Activated CD8-positive, alpha-beta T cell treated with anti-CD3 and anti-CD28 coated beads for 36 hours (primary cell): Measurements from ENCODE around the gene STEAP2. TPM values are rescaled to one million over a fixed set of nuclear protein-coding genes. Genes with fewer than 3 reads are reported as not detected.

Source experiments
- ATAC-seq: fragments of 200-7000 bp; cut with Tn5 transposase; one replicate; pipeline ENCODE4 v1.10.0; 2021; ENCODE audit warnings: mild to moderate bottlenecking, moderate library complexity
- CTCF ChIA-PET: fragments of 350-600 bp; sonication (Branson Sonifier 250); formaldehyde crosslinking; loops from one replicate; lab custom pipeline; 2021; ENCODE audit warnings: antibody characterized with exemption; lab: Charles Lee
- POLR2A ChIA-PET: fragments of 350-600 bp; sonication (Branson Sonifier 250); formaldehyde crosslinking; loops from one replicate; lab custom pipeline; 2021; ENCODE audit warnings: antibody characterized with exemption; lab: Charles Lee
- DNase-seq: peaks from one replicate; pipeline ENCODE4 v3.0.0-alpha.2; 2020
- H3K27ac Mint-ChIP-seq: one replicate; pipeline ENCODE4 v1.8.0; 2021; ENCODE audit warnings: mild to moderate bottlenecking, mixed read lengths
- H3K27me3 Mint-ChIP-seq: one replicate; pipeline ENCODE4 v1.8.0; 2021; ENCODE audit warnings: mixed read lengths
- H3K36me3 Mint-ChIP-seq: one replicate; pipeline ENCODE4 v1.8.0; 2021; ENCODE audit warnings: low read depth, mixed read lengths
- H3K4me1 Mint-ChIP-seq: one replicate; pipeline ENCODE4 v1.8.0; 2021; ENCODE audit warnings: low read depth, mixed read lengths
- H3K4me3 Mint-ChIP-seq: one replicate; pipeline ENCODE4 v1.8.0; 2021; ENCODE audit warnings: mild to moderate bottlenecking, moderate library complexity, mixed read lengths
- H3K9me3 Mint-ChIP-seq: one replicate; pipeline ENCODE4 v1.8.0; 2021; ENCODE audit warnings: mixed read lengths
- intact Hi-C: fragments of 100-400 bp; cut with micrococcal nuclease; formaldehyde crosslinking; loops from one replicate; pipeline ENCODE4 v1.10.0; 2022
- total RNA-seq, 2 experiments: library from RNA; stranded (reverse); gene quantifications; one replicate each; pipeline ENCODE4 v1.2.3, GENCODE V29; 2021
- TF ChIP-seq, protein P1 (sequence below): fragments of 200-600 bp; IDR thresholded peaks from one replicate; pipeline ENCODE4 v1.8.0; 2022; ENCODE audit warnings: antibody characterized with exemption, mild to moderate bottlenecking

The STEAP2 gene
- not detected for total RNA-seq

- TF ChIP-seq, protein P1, sequence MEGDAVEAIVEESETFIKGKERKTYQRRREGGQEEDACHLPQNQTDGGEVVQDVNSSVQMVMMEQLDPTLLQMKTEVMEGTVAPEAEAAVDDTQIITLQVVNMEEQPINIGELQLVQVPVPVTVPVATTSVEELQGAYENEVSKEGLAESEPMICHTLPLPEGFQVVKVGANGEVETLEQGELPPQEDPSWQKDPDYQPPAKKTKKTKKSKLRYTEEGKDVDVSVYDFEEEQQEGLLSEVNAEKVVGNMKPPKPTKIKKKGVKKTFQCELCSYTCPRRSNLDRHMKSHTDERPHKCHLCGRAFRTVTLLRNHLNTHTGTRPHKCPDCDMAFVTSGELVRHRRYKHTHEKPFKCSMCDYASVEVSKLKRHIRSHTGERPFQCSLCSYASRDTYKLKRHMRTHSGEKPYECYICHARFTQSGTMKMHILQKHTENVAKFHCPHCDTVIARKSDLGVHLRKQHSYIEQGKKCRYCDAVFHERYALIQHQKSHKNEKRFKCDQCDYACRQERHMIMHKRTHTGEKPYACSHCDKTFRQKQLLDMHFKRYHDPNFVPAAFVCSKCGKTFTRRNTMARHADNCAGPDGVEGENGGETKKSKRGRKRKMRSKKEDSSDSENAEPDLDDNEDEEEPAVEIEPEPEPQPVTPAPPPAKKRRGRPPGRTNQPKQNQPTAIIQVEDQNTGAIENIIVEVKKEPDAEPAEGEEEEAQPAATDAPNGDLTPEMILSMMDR, result peak; percentile 30
- no peaks in the 10 kb centered on the region for H3K36me3 Mint-ChIP-seq
- peak within 1 kb of the TSS; percentile 35 for H3K4me3 Mint-ChIP-seq
- H3K27ac Mint-ChIP-seq, result no peak within 1 kb of the TSS
- peak; percentile 76 for ATAC-seq
- intact Hi-C loops, result no loop called here
- CTCF ChIA-PET, result interaction anchor here (0.9 to 2.1 kb wide), 11 partner anchors 12 to 307 kb away, joined by 3 to 8 read pairs (median 5); partner anchors contain the start of gene STEAP1
- H3K9me3 Mint-ChIP-seq, result no peaks in the 10 kb centered on the region
- DNase-seq, result peak; percentile 39
- POLR2A ChIA-PET, result interaction anchor here (1.2 kb wide), 1 partner anchor 33 kb away, joined by 3 read pairs; no protein-coding TSS in a partner anchor
- H3K27me3 Mint-ChIP-seq, result peaks cover 31% of the 10 kb centered on the region
- H3K4me1 Mint-ChIP-seq, result peaks cover 4% of the 10 kb centered on the region
These were observed at the start of gene STEAP2 for GRCh38 chr7:90211391-90212148. STEAP2 (plus strand) TSS chr7:90211740; CDS start chr7:90225083, 13,343 bp downstream.

GRCh38 chr7:90163534-90163933 is 48.0 kb upstream of the STEAP2 start:
- intact Hi-C loops, result no loop called here
- H3K27me3 Mint-ChIP-seq, result peaks cover 23% of the 10 kb centered on the region
- H3K4me3 Mint-ChIP-seq, result no peak overlapping the region
- no peak for DNase-seq
- ATAC-seq, result no peak
- no peaks in the 10 kb centered on the region for H3K36me3 Mint-ChIP-seq
- no peaks in the 10 kb centered on the region for H3K9me3 Mint-ChIP-seq
- POLR2A ChIA-PET, result no interaction called here
- CTCF ChIA-PET, result no interaction called here
- TF ChIP-seq, protein P1, result no peak
- no peak overlapping the region for H3K27ac Mint-ChIP-seq
- H3K4me1 Mint-ChIP-seq, result no peaks in the 10 kb centered on the region

DNA sequence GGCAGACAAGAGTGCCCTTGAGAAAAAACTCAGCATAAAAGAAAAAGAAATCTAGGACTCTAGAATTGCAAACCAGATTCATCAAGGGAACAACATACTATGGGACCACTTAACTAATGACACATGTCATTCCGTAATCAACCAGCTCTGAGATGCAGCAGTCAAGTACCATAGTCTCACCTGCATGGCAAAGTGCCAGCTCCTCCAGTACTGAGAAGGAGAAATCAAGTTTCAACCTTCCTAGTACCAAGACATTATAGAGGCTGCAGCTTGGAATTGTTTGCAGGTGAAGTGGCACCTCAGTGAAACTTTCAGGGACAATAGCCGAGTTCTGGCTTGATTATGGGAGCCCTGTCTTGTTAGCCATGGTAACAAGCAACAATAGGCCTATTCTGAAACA is 45.8 kb upstream of the STEAP2 start:
- DNase-seq (no peak), ATAC-seq (no peak)
- intact Hi-C loops, result no loop called here
- H3K27ac Mint-ChIP-seq, result no peak overlapping the region
- no peaks in the 10 kb centered on the region for H3K36me3 Mint-ChIP-seq
- no peaks in the 10 kb centered on the region for H3K9me3 Mint-ChIP-seq
- no peaks in the 10 kb centered on the region for H3K4me1 Mint-ChIP-seq
- ChIA-PET CTCF (interaction anchor here (0.7 to 2.1 kb wide), 3 partner anchors 9 to 262 kb away, joined by 3 to 8 read pairs (median 6); partner anchors contain the start of gene STEAP1), POLR2A (no interaction called here)
- peaks cover 22% of the 10 kb centered on the region for H3K27me3 Mint-ChIP-seq
- no peak overlapping the region for H3K4me3 Mint-ChIP-seq
- TF ChIP-seq, protein P1, result no peak

- H3K36me3 Mint-ChIP-seq, result no peaks in the 10 kb centered on the region
- H3K27ac Mint-ChIP-seq, result no peak overlapping the region
- TF ChIP-seq, protein P1, result no peak
- intact Hi-C loops, result no loop called here
- ChIA-PET POLR2A (no interaction called here), CTCF (interaction anchor here (0.7 to 2.1 kb wide), 4 partner anchors 9 to 261 kb away, joined by 3 to 8 read pairs (median 5); partner anchors contain the start of gene STEAP1)
- no peaks in the 10 kb centered on the region for H3K4me1 Mint-ChIP-seq
- H3K27me3 Mint-ChIP-seq, result peaks cover 26% of the 10 kb centered on the region
- ATAC-seq (no peak), DNase-seq (no peak)
- H3K4me3 Mint-ChIP-seq, result no peak overlapping the region
- H3K9me3 Mint-ChIP-seq, result no peaks in the 10 kb centered on the region
These were observed 45.4 kb upstream of the STEAP2 start for GRCh38 chr7:90166153-90166552.

DNA sequence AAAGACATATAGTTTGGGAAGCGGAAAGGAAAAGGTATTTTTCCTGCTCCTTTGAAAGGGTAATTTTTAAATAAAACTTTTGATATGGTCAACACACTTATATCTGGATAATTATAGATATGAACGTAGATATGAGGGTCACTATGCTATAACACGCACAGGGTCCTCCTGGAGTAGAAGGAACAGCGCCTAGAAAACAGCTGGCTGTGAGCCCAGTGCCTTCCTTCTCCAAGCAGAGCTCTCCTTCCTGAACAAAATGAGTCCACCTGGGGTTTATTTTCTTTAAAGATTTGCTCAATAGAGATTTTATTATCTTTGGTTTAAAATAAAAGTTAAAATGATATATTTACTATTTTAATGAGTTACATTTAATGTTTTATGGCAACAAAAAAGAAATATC is 44.2 kb upstream of the STEAP2 start:
- CTCF ChIA-PET, result interaction anchor here (1.2 kb wide), 1 partner anchor 13 kb away, joined by 4 read pairs; the partner anchor contains the start of gene STEAP1
- no peaks in the 10 kb centered on the region for H3K4me1 Mint-ChIP-seq
- H3K27ac Mint-ChIP-seq, result no peak overlapping the region
- ATAC-seq (no peak), DNase-seq (no peak)
- no peaks in the 10 kb centered on the region for H3K9me3 Mint-ChIP-seq
- no peaks in the 10 kb centered on the region for H3K36me3 Mint-ChIP-seq
- H3K27me3 Mint-ChIP-seq, result peaks cover 36% of the 10 kb centered on the region
- H3K4me3 Mint-ChIP-seq, result no peak overlapping the region
- intact Hi-C loops, result no loop called here
- POLR2A ChIA-PET, result no interaction called here
- TF ChIP-seq, protein P1, result no peak
